LNCAP (cell line): ENCODE measurements around the gene SLC1A7.

Source experiments
- CTCF ChIP-seq: fragments of 450-650 bp; IDR thresholded peaks from 2 replicates; pipeline ENCODE4 v1.5.1; 2017; ENCODE audit warnings: mild to moderate bottlenecking

The SLC1A7 gene

GRCh38 chr1:53166912-53167311 is 24.5 kb upstream of the SLC1A7 start:
- no peak for TF ChIP-seq CTCF

DNA sequence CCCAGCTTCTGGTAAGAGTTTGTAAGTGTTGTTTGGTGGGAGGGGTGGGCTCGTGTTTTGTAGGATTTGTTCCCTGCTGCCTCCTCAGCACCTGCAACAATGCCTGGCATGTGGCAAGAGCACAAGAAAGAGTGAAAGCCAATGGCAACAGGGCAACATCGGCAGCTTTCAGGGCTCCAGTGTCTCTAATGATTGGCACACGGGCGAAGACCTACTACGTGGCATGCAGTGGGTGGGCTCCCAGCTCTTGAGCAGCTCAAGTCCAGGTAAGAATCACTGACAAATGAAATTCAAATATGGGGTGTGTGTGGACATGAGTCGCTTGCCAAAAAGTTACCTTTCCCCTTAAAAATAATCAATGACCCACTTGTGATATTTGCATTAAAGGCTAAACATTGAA is 23.9 kb upstream of the SLC1A7 start:
- no peak for TF ChIP-seq CTCF

DNA sequence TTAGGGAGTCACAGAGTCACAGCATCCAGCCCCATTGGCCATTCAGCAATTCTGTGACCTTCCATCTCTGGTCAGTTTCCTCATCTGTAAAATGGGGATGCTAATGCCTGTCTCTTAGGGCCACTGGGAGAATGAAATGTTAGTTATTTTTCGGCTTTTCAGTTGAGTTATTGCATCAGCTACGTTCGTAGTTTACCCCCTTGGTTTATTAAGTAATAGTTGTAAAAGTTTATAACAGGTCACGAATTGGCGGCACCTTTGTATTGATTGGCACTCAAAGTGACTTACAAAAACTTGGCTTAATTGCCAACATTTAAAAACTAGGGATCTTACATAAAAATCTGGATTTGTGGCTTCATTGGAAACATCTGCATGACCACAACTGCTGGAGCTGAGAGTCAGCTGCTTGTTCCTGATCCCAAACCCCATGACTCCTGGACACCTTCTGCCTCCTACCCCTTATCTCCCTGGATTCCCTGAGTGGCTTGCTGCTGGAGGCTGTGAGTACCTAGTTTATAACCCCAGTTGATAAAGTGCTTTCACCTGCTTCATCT is 23.0 kb upstream of the SLC1A7 start:
- TF ChIP-seq CTCF, result no peak

DNA sequence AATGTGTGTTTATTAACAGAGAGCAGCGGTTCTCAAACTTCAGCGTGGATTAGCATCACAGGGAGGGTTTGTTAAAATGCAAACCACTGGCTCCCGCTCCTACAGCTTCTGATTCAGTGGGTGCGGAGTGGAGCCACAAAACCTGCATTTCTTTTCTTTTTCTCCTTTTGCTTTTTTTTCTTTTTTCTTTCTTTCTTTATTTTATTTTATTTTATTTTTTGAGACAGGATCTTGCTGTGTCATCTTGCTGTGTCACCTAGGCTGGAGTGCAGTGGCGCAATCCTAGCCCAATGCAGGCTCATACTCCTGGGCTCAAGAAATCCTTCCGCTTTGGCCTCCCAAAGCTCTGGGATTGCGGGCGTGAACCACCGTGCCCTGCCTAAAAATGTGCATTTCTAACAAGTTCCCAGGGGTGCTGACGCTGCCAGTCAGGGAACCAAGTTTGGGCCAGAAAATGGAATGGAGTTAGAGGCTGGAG is 20.9 kb upstream of the SLC1A7 start:
- no peak for TF ChIP-seq CTCF

- no peak for TF ChIP-seq CTCF
Measured at GRCh38 chr1:53162621-53163020, 20.2 kb upstream of the SLC1A7 start.

DNA sequence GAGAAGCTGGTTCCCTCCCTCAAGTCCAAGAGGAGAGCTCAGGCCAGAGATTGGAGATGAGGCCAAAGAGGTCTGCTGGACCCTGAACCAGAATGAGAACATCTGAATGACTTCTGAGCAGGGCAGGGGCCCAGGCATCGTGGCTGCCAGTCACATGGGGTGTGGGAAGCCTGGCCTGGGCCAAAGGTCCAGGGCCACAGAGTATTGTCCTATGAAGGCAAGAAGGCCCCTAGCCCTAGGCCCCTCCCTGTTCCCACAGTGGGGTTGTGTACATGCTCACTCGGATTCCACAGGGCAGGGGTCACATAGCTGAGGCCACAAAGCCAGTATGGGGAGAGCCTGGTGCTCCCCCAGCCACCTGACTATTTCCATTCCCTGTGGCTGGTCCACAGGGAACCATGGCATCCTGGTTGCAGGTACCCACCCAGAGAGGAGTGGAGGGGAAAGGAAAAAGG is 18.5 kb upstream of the SLC1A7 start:
- no peak for TF ChIP-seq CTCF

GRCh38 chr1:53158900-53159299 is 16.5 kb upstream of the SLC1A7 start:
- no peak for TF ChIP-seq CTCF

DNA sequence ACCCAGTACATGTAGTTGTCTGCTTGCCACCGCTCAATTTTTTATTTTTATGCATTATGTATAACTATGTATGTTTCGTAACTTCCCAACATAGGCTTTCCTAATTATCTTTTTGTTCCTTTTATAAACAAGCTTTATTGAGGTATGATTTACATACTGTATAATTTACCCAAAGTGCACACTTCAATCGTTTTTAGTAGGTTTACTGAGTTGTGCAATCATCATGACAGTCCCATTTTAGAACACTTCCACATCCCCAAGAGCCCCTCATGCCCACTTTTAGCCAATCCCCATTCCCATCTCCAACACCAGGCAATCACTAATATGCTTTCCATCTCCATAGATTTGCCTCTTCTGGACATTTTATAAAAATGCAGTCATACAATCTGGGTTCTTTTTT is 14.3 kb upstream of the SLC1A7 start:
- no peak for TF ChIP-seq CTCF
